C4-2B (cell line): ENCODE data around the gene RPL27A.

Experiments
- H3K27ac ChIP-seq: fragments of 450-650 bp; 2 replicates; pipeline ENCODE4 v1.5.1; 2017
- CTCF ChIP-seq: fragments of 450-650 bp; conservative IDR thresholded peaks from 2 replicates; pipeline ENCODE4 v1.5.1; 2017; ENCODE audit warnings: mild to moderate bottlenecking
- ZFX ChIP-seq: fragments of 450-650 bp; IDR thresholded peaks from 2 replicates; pipeline ENCODE4 v1.6.1; 2017

RPL27A gene

DNA sequence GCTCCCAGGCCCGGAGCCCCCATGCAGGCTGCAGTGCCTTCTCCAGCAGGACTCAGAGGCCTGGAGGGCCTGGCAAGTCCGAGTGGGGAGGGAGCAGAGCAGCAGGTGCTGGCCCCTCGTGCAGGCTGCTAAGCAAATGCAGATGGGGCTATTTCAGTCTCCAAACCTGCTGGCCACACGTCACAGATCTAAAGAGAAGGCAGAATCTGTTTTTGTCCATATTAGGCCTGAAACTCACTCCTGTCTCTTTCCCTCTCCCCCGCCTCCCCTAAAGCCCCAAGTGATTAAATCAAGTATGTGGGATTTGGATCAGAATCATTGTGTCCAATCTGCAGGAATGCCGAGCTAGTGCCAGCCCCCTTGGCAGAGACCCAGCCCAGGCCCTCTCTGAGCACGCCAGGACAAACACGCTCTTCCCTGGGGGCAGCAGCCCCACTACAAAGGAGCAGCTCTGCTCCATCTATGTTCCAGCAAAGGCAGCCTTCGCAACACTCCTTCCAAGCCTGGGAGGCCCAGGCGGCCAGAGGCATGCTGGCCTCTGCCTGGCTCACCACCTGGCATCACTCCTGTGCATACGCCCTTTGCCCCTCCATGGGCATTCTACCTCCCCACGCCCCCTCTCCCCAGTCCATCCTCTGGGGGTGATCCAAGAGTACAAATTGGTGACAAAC is 26.5 kb downstream of the RPL27A start:
- H3K27ac ChIP-seq, result no peak overlapping the region
- TF ChIP-seq CTCF (no peak), ZFX (no peak)

GRCh38 chr11:8709777-8710176 is 27.2 kb downstream of the RPL27A start:
- no peak overlapping the region for H3K27ac ChIP-seq
- no peak for TF ChIP-seq CTCF
- TF ChIP-seq ZFX, result no peak

- TF ChIP-seq ZFX (no peak), CTCF (no peak)
- no peak overlapping the region for H3K27ac ChIP-seq
Measured at GRCh38 chr11:8711895-8712442, 29.4 kb downstream of the RPL27A start.

GRCh38 chr11:8712506-8712905 is 29.9 kb downstream of the RPL27A start:
- H3K27ac ChIP-seq, result no peak overlapping the region
- TF ChIP-seq CTCF (no peak), ZFX (no peak)

- no peak overlapping the region for H3K27ac ChIP-seq
- TF ChIP-seq ZFX (no peak), CTCF (no peak)
Measured at GRCh38 chr11:8713760-8714454, 31.3 kb downstream of the RPL27A start.

GRCh38 chr11:8714622-8715225 is 32.1 kb downstream of the RPL27A start:
- TF ChIP-seq ZFX, result no peak
- no peak for TF ChIP-seq CTCF
- H3K27ac ChIP-seq, result no peak overlapping the region

DNA sequence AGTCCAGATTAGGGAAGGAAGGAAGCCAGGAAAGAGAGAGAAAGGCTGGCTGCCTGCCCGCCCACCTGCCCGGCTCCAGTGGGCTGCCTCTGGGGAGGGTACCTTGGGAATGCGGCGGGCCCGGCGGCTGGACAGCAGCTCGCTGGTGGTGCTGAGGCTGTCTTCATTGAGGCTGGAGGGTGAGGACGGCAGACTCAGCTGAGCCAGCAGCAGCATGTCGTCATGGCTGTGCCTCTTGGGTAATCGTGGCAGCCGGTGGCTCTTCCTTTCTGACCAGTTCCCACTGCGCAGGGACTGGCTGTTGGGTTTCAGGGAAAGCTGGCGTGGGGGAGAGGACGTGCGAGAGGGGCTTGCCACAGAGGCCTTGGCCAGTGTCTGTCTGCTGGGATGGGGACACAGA is 32.9 kb downstream of the RPL27A start:
- no peak overlapping the region for H3K27ac ChIP-seq
- no peak for TF ChIP-seq ZFX
- no peak for TF ChIP-seq CTCF
